Inflammatory macrophage treated with lipopolysaccharide for 1 hour (primary cell): Measurements from ENCODE around the gene SARM1.
"Not testable (repeated sequence)": the region's sequence is repeated elsewhere in the genome, so short reads cannot be mapped to it uniquely, and the experiment has no call there.

Source experiments
- DNase-seq, 2 donors: peaks; one replicate each; pipeline ENCODE4 v3.0.0-alpha.2; 2020 to 2022

Gene SARM1

DNA sequence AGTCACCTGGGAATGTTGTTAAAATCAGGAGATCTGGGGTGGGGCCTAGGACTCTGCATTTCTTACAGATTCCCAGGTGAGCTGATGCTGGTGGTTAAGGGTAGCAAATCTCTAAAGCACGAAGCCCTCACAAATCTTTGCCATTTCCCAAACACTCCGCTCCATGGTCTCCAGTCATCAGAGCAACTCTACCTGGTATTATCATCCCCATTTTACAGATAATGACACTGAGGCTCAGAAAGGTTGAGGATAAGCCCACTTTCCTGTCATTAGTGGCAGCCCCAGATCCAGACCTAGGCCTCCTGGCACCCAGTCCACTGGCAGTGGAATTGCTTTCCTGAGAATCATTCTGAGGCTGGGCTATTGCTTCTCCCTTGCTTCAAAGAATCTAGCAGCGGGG lies 25.8 kb downstream of the SARM1 start:
- DNase-seq: no peak

GRCh38 chr17:28397687-28398279 lies 26.3 kb downstream of the SARM1 start:
- DNase-seq: no peak

DNA sequence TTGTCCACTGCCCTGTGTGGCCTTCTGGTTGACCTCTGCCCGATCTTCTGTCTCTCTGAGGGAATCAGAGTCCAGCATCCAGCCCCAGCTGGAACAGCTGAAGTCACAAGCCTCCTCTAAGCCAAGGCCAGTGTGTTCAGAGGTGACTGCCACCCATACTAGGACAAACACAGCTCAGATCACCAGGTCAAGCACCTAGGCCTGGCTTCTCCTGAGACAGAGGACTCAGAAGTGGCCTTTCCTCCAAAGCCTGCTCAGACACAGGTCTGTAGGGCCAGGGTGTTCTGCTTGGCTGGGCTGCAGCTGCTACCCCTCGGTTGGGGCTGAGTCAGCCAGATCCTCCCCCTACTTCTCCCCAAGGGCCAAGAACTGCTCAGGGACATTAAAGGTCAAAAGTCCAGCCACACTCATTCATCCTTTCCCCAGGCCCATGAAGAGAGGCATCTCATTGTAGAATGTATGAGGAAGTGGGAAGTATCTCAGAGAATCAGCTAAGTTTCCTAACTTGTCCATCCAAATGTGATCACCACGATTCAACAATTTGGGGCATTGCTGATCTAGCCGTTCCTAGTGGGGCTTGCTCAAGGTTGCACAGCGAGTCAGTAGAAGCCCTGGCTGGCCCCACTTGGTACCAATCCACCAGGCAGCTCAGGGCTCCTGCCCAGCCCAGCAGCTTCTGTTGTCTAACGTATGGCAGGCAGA lies 26.9 kb downstream of the SARM1 start:
- DNase-seq: no peak

GRCh38 chr17:28399808-28400207 lies 28.3 kb downstream of the SARM1 start:
- DNase-seq: no peak

DNA sequence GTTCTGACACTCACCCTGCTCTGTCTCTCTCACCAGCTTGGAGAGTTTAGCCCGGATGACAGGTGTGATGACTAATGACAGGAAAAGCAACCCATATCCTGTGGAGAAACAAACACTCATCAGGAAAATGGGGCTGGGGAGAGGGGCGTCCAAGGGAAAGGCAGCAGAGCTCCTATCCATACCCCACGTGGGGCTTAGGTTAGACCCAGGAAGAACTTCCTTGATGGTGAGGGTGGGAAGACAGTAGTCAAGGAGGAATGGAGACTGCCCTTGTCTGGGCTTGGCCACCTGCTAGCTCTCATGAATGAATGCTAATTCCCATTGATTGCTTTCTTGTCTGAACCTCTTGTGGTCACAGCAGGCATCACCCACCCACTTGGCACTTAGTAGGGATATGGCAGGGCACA lies 30.7 kb downstream of the SARM1 start:
- no peak for DNase-seq

DNA sequence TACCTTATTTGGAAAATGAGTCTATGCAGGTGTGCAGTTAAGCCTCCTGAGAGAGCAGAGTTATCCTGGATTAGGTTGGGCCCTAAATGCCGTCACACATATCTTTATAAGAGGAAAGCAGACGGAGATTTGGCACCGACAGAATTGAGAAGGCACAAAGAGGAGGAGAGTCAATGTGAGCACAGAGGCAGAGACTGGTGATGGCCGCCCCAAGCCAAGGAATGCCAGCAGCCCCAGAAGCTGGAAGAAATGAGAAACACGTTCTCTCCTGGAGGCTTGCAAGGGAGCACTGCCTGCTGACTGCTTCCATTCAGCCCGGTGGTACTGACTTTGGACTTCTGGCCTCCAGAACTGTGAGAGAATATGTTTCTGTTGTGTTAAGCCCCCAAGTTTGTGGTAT lies 31.4 kb downstream of the SARM1 start:
- DNase-seq: no peak

DNA sequence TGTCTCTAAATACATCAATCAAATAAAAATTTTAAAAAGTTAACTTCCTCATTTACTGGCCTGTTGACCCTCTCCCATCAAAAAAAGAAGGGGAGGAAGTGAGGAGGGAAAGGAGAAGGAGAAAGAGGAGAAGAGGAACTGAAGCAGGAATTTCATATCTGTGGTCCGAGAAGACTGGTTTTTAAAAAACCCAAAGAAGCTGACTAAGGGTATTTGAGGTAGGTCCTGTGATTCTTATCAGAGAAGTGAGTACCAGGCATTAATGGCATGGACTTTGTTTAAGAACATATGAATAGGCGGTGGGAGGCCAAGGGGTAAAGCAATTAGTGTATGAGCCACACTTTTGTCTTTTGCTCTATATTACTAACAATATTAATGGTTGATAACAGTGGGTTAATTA lies 32.5 kb downstream of the SARM1 start:
- DNase-seq: peak in 1 of 2 donors; percentile 18

DNA sequence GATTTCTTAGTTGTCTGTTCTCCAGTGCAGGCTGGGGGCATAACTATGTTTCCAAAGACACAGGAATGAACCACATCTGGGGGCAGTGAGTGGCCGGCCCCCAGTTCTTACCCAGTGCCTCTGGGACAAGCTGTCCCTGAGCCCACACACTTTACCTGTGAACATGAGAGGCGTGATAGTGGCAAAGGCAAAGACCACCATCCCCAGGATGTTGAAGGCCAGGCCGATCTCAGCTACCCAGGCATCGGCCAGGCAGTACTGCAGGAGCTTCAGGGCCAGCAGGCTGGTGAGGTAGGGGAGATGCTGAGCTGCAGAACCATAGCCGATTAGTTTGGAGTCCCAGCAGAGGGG lies 32.9 kb downstream of the SARM1 start:
- DNase-seq: no peak

DNA sequence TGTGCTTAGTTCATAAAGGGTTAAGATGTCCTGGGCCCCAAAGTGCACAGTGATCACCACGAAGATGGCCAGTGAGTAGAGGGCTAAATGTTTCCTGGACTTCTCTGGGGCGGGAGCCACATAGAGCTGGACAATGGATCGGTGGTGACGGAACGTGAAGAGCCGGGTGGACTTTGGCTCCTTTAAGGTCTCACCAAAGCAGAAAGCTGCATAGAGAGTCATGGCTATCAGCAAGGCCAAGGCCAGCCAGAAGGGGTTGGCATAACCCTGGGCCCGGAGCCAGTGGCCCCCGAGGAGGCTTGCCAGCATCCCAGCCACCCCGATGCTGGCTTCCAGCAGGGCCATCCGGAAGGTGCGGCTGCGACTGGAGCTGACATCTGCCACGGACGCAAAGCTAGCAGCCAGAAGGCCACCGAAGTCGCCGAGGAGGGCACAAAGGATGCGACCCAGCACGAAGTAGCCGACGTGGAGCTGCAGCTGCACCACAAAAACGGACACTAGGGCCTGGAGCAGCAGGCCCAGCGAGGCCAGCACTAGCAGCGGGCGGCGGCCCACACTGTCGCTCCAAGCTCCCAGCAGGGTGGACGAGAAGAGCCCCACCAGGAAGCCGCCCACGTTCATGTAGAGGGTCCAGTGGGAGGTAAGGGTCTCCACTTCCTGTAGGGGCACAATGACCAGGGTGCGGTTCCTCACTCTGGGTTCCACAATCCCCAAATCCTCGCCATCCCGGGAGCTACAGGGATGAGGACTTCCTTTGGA lies 33.5 kb downstream of the SARM1 start:
- DNase-seq: no peak

GRCh38 chr17:28405632-28406472 lies 34.4 kb downstream of the SARM1 start, which contains the start of gene SLC46A1:
Gene SLC46A1 (minus strand): TSS chr17:28406212. CDS start chr17:28406114, 98 bp downstream.
- peak in 1 of 2 donors; percentile 18 for DNase-seq

DNA sequence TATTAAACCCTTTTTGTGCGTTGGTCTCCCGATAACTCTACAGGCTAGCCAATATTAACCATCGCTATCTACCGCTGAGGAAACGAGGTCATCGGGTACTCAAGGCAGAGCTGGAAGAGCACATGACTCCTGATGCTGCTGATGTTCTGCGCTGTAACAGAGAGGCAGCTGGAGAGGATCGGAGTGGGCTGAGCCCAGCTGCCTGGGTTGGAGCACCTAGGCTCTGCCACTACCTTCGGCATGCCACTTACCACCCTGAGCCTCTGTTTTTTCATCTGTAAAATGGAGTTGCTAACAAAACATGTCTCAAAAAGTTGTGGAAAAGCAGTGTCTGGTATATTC lies 35.0 kb downstream of the SARM1 start:
- DNase-seq: no peak

DNA sequence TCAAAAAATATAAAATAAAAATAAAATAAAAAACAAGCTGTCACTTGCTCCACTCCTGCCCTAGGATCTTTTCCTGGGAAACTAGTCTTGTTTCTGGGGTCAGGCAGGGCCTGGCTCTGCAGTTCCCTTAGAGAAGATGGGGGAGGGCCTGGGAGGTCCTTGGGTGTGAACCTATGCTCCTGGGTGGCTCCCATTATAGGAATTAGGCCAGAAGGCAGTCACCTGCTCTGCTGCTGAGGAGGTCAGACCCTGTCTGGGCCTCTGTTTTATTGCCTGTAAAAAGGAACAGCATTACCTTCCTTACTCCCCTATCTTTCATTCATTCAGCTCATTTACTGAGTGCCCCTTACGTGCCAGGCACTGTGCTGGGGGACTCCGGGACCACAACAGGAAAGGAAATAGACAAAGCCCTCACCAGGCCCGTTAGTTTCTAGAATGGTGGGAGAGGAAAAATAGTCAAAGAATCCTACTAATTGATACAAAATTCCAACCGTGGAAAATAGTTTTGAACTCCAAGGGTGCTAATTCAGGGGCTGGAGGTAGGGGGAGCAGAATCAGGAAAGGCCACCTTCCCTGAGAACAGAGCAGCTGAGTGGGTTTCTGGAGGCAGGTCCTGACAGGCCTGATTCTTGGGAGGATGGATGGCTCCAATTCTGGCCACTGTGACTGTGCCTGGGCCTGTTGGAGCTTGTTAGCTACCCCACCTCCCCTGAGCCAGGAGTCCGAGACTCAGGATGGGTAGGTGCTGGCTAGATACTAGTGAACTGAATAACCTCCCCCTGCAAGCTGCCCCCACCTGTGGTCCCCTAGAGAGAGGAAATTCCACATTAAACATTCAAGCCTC lies 35.9 kb downstream of the SARM1 start:
- DNase-seq: no peak

GRCh38 chr17:28407974-28408306 lies 36.4 kb downstream of the SARM1 start:
- DNase-seq: no peak

DNA sequence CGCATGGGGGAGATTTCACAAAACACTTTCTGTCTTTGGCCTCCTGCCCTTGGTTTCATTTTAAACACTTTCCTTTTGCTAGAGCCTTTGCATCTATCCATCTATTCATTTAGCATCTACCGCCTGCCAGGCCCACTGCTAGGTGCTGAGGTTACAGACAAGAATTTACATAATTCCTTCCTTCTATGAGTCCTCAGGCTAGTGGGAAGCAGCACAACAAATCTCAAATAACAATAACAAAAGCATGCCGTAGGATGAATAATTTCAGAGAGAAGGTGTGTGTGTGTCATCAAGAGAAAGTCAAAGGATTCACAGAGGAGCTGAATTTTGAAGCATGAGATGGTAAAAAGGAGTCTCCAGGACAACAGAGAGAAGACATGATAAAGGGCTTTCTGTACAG lies 40.6 kb downstream of the SARM1 start:
- no peak for DNase-seq

- no peak for DNase-seq
Observed at GRCh38 chr17:28413804-28414203, 42.3 kb downstream of the SARM1 start.

DNA sequence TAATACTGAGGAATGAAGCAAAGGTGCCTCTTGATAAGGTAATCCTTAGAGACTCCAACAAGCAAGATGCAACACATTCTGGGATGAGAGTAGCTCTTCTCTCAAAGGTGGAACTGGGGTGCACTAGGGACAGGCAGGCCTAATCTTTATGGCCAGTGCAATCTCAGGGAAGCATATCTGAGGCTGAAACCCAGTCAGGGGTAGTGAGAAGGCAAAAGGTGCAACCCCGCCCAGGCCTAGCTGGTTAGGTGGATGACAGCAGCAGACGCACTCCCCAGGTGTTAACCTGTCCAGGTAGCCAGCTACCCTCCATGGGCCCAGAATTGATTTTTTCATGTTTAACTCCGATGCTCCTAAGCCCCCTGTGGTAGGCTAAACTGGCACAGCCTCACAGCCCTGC lies 44.4 kb downstream of the SARM1 start:
- no peak for DNase-seq

- DNase-seq: peak; percentile 50 to 74
Observed at GRCh38 chr17:28416703-28417311, 45.3 kb downstream of the SARM1 start.

DNA sequence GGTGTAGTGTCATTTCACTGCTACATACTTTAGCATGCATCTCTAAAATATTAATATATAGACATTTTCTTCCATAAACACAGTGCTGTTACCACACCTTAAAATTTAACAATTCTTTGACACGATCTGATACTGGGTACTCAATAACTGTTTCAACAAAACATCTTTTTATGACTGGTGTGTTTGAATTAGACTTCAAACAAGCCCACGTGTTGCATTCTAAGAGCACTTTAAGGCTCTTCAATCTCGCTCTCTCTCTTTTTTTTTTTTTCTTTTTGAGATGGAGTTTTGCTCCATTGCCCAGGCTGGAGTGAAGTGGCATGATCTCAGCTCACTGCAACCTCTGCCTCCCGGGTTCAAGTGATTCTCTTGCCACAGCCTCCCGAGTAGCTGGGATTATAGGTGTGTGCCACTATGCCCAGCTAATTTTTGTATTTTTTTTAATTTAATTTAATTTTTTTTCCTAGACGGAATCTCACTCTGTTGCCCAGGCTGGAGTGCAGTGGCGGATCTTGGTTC lies 50.4 kb downstream of the SARM1 start:
- no peak for DNase-seq

GRCh38 chr17:28425206-28425605 lies 53.7 kb downstream of the SARM1 start:
- no peak for DNase-seq

GRCh38 chr17:28426081-28426519 lies 54.6 kb downstream of the SARM1 start:
- DNase-seq: peak in 1 of 2 donors; percentile 20

DNA sequence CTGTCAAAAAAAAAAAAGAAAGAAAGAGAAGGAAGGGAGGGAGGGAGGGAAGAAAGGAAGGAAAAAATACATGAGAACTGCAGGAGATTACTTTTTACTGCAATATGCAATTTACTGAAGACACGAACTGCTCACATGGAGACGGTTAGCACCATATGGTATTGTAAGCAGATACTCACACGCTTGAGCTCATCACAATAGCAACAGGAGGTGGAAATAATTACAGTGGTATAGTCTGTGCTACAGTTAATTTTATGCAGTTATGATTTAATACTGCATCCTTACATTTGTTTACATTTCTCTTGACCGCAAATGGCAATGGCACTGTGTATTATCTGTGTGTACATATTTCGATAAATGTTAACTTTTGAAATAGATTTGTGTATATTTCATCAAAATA lies 55.9 kb downstream of the SARM1 start:
- DNase-seq: no peak

DNA sequence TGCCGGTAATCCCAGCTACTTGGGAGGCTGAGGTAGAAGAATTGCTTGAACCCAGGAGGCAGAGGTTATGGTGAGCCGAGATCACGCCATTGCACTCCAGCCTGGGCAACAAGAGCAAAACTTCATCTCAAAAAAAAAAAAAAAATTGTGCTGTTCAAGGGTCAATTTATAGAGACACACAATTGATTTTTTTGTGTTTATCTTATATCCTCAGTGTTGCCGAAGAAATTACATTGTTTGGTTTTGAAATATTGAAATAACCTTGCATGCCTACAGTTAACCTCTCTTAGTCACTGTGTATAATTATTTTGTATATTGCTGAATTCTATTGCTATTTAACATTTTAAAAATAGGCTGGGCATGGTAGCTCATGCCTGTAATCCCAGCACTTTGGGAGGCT lies 56.5 kb downstream of the SARM1 start:
- not testable (repeated sequence) for DNase-seq
